Kidney epithelial cell (primary cell): ENCODE measurements around the gene COBLL1. TPM values are rescaled to one million over a fixed set of nuclear protein-coding genes. Genes with fewer than 3 reads are reported as not detected.
A peak's percentile ranks its signal among the peaks of the same experiment; 100 is the strongest.

Experiments
- DNase-seq: peaks from one replicate; pipeline ENCODE4 v3.0.0-alpha.2; 2010; ENCODE audit warnings: low read depth
- H3K27me3 ChIP-seq: 2 replicates; pipeline ENCODE4 v1.6.0; 2011; ENCODE audit warnings: low read length; ENCODE audit not compliant: control insufficient read depth, insufficient read depth
- H3K36me3 ChIP-seq: 2 replicates; pipeline ENCODE4 v1.5.1; 2011; ENCODE audit warnings: low read length; ENCODE audit not compliant: control insufficient read depth, insufficient read depth
- H3K4me3 ChIP-seq: 2 replicates; pipeline ENCODE4 v1.5.1; 2011; ENCODE audit warnings: low read depth, mild to moderate bottlenecking, control low read depth, low read length
- CTCF ChIP-seq: IDR thresholded peaks from 2 replicates; pipeline ENCODE4 v1.5.1; 2011; ENCODE audit warnings: mild to moderate bottlenecking, moderate library complexity, low read length, control low read depth, inconsistent platforms; ENCODE audit not compliant: insufficient read depth, poor library complexity, severe bottlenecking
- total RNA-seq: library from RNA; depleted of rRNA; stranded (reverse); fragments of >200 nt; gene quantifications from 2 replicates; pipeline ENCODE4 v1.2.3, GENCODE V29; 2015

COBLL1 gene
- total RNA-seq, 1 donor from 2014 or later, result 57.2 TPM

GRCh38 chr2:164742738-164743317 is 98.8 kb downstream of the COBLL1 start:
- no peak for TF ChIP-seq CTCF
- no peak for DNase-seq
- no peaks in the 10 kb centered on the region for H3K27me3 ChIP-seq

GRCh38 chr2:164739966-164740365 is 101.7 kb downstream of the COBLL1 start:
- no peak for TF ChIP-seq CTCF
- peaks cover 1% of the 10 kb centered on the region for H3K36me3 ChIP-seq
- no peak for DNase-seq
- no peaks in the 10 kb centered on the region for H3K27me3 ChIP-seq
- H3K4me3 ChIP-seq, result no peak overlapping the region

More at GRCh38 chr2:164742738-164743317, 98.8 kb downstream of the COBLL1 start:
- H3K36me3 ChIP-seq, result peaks cover 1% of the 10 kb centered on the region
- no peak overlapping the region for H3K4me3 ChIP-seq

GRCh38 chr2:164737612-164738081 is 104.0 kb downstream of the COBLL1 start:
- H3K36me3 ChIP-seq, result peaks cover 1% of the 10 kb centered on the region
- peak; percentile 58 for TF ChIP-seq CTCF
- DNase-seq, result peak; percentile 47
- H3K27me3 ChIP-seq, result no peaks in the 10 kb centered on the region
- H3K4me3 ChIP-seq, result no peak overlapping the region

GRCh38 chr2:164735309-164735919 is 106.2 kb downstream of the COBLL1 start:
- Histone ChIP-seq H3K27me3 (no peaks in the 10 kb centered on the region), H3K36me3 (peaks cover 1% of the 10 kb centered on the region), H3K4me3 (no peak overlapping the region)
- peak; percentile 96 for DNase-seq
- no peak for TF ChIP-seq CTCF

- Histone ChIP-seq H3K27me3 (no peaks in the 10 kb centered on the region), H3K36me3 (no peaks in the 10 kb centered on the region), H3K4me3 (no peak overlapping the region)
- TF ChIP-seq CTCF, result no peak
- DNase-seq, result no peak
Measured at GRCh38 chr2:164734196-164734595, 107.4 kb downstream of the COBLL1 start.
